ENCODE results near the gene ATP6V1B1.

DNA sequence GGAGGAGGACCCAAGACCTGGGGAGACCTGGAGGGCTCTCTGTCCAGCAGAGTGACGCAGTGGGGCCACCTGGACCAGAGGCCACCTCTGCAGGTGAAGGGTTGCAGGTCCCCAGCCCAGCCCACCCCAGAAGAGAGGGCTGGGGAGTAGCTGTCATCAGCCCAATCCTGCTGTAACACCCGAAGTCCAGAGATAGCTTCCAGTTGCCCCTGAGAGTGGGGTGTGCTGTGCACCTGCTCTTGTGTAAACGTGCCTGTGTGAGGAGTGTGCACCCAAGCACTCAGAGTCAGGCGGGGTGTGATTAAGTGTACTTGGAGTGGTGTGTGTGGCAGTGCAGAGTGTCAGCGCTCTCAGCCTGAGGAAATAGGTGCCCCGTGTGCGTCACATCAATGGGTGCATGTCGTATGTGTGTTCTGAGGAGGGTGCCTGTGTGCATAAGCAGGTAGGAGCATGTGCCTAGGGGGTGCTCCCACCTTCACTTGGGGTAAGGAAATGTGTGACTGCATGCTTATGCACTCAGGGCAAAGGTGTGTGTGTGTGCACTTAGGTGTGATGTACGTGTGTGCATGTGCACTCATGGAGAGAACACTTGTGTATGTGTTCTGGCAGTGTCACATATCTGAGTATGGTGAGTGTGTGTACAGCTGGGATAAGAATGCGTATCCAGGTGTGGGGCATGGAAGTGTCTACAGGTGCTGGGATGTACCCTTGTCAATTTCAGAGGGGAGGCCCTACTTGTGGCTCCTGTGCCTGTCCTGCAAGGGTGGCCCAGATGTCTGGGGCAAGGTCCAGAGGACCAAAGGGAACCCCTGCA lies 672 bp downstream of the ATP6V1B1 start:
- TF ChIP-seq JUND (IDR thresholded peaks at IDR 0.05) (no peak), ATF3 (IDR thresholded peaks at IDR 0.05) (no peak), REST (IDR thresholded peaks at IDR 0.05) (no peak), TAF1 (conservative IDR thresholded peaks at IDR 0.05) (no peak)
- TF ChIP-seq, protein P1, sequence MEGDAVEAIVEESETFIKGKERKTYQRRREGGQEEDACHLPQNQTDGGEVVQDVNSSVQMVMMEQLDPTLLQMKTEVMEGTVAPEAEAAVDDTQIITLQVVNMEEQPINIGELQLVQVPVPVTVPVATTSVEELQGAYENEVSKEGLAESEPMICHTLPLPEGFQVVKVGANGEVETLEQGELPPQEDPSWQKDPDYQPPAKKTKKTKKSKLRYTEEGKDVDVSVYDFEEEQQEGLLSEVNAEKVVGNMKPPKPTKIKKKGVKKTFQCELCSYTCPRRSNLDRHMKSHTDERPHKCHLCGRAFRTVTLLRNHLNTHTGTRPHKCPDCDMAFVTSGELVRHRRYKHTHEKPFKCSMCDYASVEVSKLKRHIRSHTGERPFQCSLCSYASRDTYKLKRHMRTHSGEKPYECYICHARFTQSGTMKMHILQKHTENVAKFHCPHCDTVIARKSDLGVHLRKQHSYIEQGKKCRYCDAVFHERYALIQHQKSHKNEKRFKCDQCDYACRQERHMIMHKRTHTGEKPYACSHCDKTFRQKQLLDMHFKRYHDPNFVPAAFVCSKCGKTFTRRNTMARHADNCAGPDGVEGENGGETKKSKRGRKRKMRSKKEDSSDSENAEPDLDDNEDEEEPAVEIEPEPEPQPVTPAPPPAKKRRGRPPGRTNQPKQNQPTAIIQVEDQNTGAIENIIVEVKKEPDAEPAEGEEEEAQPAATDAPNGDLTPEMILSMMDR (IDR thresholded peaks at IDR 0.05; ENCODE audit: low read depth, low read length, missing input control), result no peak

All from liver (tissue), 3 donors.